ENCODE measurements around the gene DSP. TPM values are rescaled to one million over a fixed set of nuclear protein-coding genes. Genes with fewer than 3 reads are reported as not detected.

The DSP gene
- total and polyA plus RNA-seq, 2 of the 13 experiments (the other 11 are each of a cell fraction or from before 2014, with no cell fraction given), result 89.8 to 117 TPM

DNA sequence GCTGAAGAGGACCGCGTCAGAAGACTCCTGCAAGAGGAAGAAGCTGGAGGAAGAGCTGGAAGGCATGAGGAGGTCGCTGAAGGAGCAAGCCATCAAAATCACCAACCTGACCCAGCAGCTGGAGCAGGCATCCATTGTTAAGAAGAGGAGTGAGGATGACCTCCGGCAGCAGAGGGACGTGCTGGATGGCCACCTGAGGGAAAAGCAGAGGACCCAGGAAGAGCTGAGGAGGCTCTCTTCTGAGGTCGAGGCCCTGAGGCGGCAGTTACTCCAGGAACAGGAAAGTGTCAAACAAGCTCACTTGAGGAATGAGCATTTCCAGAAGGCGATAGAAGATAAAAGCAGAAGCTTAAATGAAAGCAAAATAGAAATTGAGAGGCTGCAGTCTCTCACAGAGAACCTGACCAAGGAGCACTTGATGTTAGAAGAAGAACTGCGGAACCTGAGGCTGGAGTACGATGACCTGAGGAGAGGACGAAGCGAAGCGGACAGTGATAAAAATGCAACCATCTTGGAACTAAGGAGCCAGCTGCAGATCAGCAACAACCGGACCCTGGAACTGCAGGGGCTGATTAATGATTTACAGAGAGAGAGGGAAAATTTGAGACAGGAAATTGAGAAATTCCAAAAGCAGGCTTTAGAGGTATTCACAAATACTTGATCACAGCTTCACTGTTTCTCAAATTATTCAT lies 39.6 kb downstream of the DSP start (continued):
- TF ChIP-seq, protein P1, sequence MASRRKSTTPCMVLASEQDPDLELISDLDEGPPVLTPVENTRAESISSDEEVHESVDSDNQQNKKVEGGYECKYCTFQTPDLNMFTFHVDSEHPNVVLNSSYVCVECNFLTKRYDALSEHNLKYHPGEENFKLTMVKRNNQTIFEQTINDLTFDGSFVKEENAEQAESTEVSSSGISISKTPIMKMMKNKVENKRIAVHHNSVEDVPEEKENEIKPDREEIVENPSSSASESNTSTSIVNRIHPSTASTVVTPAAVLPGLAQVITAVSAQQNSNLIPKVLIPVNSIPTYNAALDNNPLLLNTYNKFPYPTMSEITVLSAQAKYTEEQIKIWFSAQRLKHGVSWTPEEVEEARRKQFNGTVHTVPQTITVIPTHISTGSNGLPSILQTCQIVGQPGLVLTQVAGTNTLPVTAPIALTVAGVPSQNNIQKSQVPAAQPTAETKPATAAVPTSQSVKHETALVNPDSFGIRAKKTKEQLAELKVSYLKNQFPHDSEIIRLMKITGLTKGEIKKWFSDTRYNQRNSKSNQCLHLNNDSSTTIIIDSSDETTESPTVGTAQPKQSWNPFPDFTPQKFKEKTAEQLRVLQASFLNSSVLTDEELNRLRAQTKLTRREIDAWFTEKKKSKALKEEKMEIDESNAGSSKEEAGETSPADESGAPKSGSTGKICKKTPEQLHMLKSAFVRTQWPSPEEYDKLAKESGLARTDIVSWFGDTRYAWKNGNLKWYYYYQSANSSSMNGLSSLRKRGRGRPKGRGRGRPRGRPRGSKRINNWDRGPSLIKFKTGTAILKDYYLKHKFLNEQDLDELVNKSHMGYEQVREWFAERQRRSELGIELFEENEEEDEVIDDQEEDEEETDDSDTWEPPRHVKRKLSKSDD (CRISPR knock-in tag; IDR thresholded peaks at IDR 0.05; ENCODE audit: low read depth), result 0 out of 2 replicates have a peak, but pooled peaks have one; percentile 52
- TF ChIP-seq ZNF550 (CRISPR knock-in tag; IDR thresholded peaks at IDR 0.05; ENCODE audit: borderline replicate concordance) (no peak), ZNF563 (CRISPR knock-in tag; IDR thresholded peaks at IDR 0.05) (no peak), MEF2D (CRISPR knock-in tag; IDR thresholded peaks at IDR 0.05) (no peak), TMF1 (CRISPR knock-in tag; IDR thresholded peaks at IDR 0.05; ENCODE audit: low read depth) (no peak), HES4 (CRISPR knock-in tag; IDR thresholded peaks at IDR 0.05; ENCODE audit: borderline replicate concordance) (no peak), FOXC1 (CRISPR knock-in tag; IDR thresholded peaks at IDR 0.05; ENCODE audit: borderline replicate concordance) (no peak), ZFP41 (CRISPR knock-in tag; IDR thresholded peaks at IDR 0.05; ENCODE audit: borderline replicate concordance) (no peak), GTF3A (CRISPR knock-in tag; conservative IDR thresholded peaks at IDR 0.05) (no peak), POLR2AphosphoS5 (IDR thresholded peaks at IDR 0.05; ENCODE audit: low read depth, low read length) (no peak; the same call in 1 of the 2 replicates), ASH2L (IDR thresholded peaks at IDR 0.05; ENCODE audit: insufficient read length, low read depth, low read length) (peak; percentile 34), NPAS2 (CRISPR knock-in tag; IDR thresholded peaks at IDR 0.05; ENCODE audit: borderline replicate concordance) (no peak), ZNF615 (CRISPR knock-in tag; IDR thresholded peaks at IDR 0.05; ENCODE audit: borderline replicate concordance) (no peak), SNAI1 (CRISPR knock-in tag; IDR thresholded peaks at IDR 0.05; ENCODE audit: borderline replicate concordance) (no peak; the same call in 1 of the 2 replicates), MTF2 (CRISPR knock-in tag; IDR thresholded peaks at IDR 0.05; ENCODE audit: borderline replicate concordance) (no peak), JUND (CRISPR knock-in tag; IDR thresholded peaks at IDR 0.05) (no peak), GPN1 (CRISPR knock-in tag; IDR thresholded peaks at IDR 0.05; ENCODE audit: borderline replicate concordance) (no peak), ZFY (CRISPR knock-in tag; IDR thresholded peaks at IDR 0.05) (no peak), ZNF432 (CRISPR knock-in tag; IDR thresholded peaks at IDR 0.05; ENCODE audit: borderline replicate concordance) (no peak)
- TF ChIP-seq, protein P2, sequence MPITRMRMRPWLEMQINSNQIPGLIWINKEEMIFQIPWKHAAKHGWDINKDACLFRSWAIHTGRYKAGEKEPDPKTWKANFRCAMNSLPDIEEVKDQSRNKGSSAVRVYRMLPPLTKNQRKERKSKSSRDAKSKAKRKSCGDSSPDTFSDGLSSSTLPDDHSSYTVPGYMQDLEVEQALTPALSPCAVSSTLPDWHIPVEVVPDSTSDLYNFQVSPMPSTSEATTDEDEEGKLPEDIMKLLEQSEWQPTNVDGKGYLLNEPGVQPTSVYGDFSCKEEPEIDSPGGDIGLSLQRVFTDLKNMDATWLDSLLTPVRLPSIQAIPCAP (CRISPR knock-in tag; IDR thresholded peaks at IDR 0.05; ENCODE audit: low read depth), result no peak
- TF ChIP-seq, protein P3, sequence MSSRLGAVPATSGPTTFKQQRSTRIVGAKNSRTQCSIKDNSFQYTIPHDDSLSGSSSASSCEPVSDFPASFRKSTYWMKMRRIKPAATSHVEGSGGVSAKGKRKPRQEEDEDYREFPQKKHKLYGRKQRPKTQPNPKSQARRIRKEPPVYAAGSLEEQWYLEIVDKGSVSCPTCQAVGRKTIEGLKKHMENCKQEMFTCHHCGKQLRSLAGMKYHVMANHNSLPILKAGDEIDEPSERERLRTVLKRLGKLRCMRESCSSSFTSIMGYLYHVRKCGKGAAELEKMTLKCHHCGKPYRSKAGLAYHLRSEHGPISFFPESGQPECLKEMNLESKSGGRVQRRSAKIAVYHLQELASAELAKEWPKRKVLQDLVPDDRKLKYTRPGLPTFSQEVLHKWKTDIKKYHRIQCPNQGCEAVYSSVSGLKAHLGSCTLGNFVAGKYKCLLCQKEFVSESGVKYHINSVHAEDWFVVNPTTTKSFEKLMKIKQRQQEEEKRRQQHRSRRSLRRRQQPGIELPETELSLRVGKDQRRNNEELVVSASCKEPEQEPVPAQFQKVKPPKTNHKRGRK (CRISPR knock-in tag; IDR thresholded peaks at IDR 0.05), result no peak
- TF ChIP-seq, protein P4, sequence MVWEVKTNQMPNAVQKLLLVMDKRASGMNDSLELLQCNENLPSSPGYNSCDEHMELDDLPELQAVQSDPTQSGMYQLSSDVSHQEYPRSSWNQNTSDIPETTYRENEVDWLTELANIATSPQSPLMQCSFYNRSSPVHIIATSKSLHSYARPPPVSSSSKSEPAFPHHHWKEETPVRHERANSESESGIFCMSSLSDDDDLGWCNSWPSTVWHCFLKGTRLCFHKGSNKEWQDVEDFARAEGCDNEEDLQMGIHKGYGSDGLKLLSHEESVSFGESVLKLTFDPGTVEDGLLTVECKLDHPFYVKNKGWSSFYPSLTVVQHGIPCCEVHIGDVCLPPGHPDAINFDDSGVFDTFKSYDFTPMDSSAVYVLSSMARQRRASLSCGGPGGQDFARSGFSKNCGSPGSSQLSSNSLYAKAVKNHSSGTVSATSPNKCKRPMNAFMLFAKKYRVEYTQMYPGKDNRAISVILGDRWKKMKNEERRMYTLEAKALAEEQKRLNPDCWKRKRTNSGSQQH (CRISPR knock-in tag; IDR thresholded peaks at IDR 0.05; ENCODE audit: low read depth), result no peak
- TF ChIP-seq, protein P5, sequence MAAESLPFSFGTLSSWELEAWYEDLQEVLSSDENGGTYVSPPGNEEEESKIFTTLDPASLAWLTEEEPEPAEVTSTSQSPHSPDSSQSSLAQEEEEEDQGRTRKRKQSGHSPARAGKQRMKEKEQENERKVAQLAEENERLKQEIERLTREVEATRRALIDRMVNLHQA (CRISPR knock-in tag; IDR thresholded peaks at IDR 0.05), result no peak
